SIG-M5 treated with dmso at 0.1 percent for 504 hours (cell line): ENCODE results near the gene KDM1A.
"Not testable (repeated sequence)": the region's sequence is repeated elsewhere in the genome, so short reads cannot be mapped to it uniquely, and the experiment has no call there.

Experiments used
- DNase-seq: peaks from one replicate; lab custom pipeline; 2025; ENCODE audit not compliant: unreplicated experiment; lab: John Stamatoyannopoulos, UW

KDM1A gene

GRCh38 chr1:23019094-23019862, at the start of gene KDM1A:
KDM1A (plus strand) TSS chr1:23019468; CDS start chr1:23019597, 129 bp downstream.
- peak; percentile 95 for DNase-seq

- no peak for DNase-seq
Measured at GRCh38 chr1:22970096-22970495, 49.2 kb upstream of the KDM1A start.

GRCh38 chr1:22971161-22971560, 48.1 kb upstream of the KDM1A start:
- DNase-seq = no peak

- DNase-seq = no peak
Measured at GRCh38 chr1:22971611-22972405, 47.5 kb upstream of the KDM1A start.

GRCh38 chr1:22972760-22973159, 46.5 kb upstream of the KDM1A start, which contains the start of gene LACTBL1:
LACTBL1 (minus strand) TSS chr1:22972866; CDS start chr1:22972316, 550 bp downstream.
- DNase-seq = no peak

- no peak for DNase-seq
Measured at GRCh38 chr1:22975694-22976093, 43.6 kb upstream of the KDM1A start.

- no peak for DNase-seq
Measured at GRCh38 chr1:22976127-22976460, 43.2 kb upstream of the KDM1A start.

GRCh38 chr1:22976461-22977243, 42.6 kb upstream of the KDM1A start:
- DNase-seq = peak; percentile 62

- no peak for DNase-seq
Measured at GRCh38 chr1:22978299-22978698, 41.0 kb upstream of the KDM1A start.

- not testable (repeated sequence) for DNase-seq
Measured at GRCh38 chr1:22980471-22980790, 38.8 kb upstream of the KDM1A start.

GRCh38 chr1:22983944-22984343, 35.3 kb upstream of the KDM1A start:
- DNase-seq = no peak

GRCh38 chr1:22992384-22992783, 26.9 kb upstream of the KDM1A start:
- DNase-seq = not testable (repeated sequence)

GRCh38 chr1:22993220-22993795, 26.0 kb upstream of the KDM1A start:
- not testable (repeated sequence) for DNase-seq

GRCh38 chr1:22995774-22996173, 23.5 kb upstream of the KDM1A start:
- DNase-seq = no peak

GRCh38 chr1:22997528-22997927, 21.7 kb upstream of the KDM1A start:
- not testable (repeated sequence) for DNase-seq

- DNase-seq = not testable (repeated sequence)
Measured at GRCh38 chr1:23000133-23000532, 19.1 kb upstream of the KDM1A start.

GRCh38 chr1:23002218-23002617, 17.1 kb upstream of the KDM1A start:
- not testable (repeated sequence) for DNase-seq

- DNase-seq = no peak
Measured at GRCh38 chr1:23004112-23004511, 15.2 kb upstream of the KDM1A start.

- DNase-seq = not testable (repeated sequence)
Measured at GRCh38 chr1:23004769-23005168, 14.5 kb upstream of the KDM1A start.

- DNase-seq = no peak
Measured at GRCh38 chr1:23007106-23007505, 12.2 kb upstream of the KDM1A start.

- DNase-seq = no peak
Measured at GRCh38 chr1:23008901-23009300, 10.4 kb upstream of the KDM1A start.
